ENCODE data around the gene HPCA. TPM values are rescaled to one million over a fixed set of nuclear protein-coding genes. Genes with fewer than 3 reads are reported as not detected.

The HPCA gene
- total and polyA plus RNA-seq, 2 of the 4 experiments (the other 2 are of a cell fraction), result 0.22 TPM; not detected in 1

DNA sequence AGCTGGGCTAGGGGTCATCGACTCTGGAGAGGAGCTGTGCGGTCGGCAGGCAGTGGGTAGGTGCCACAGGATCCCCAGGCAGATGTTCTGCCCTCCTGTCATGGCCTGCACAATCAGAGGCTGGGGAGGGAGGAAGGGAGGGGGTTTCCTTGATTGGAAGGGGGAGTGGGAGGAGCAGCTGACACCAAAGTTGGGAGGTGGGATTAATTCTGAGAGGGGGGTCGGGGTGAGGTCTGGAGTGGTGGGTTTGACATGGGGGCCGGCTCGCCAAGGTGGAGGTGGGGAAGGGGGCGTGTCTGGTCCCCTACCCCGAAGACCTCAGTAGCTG, 651 bp upstream of the HPCA start:
- Histone ChIP-seq H3K4ac (ENCODE audit: low read depth, low read length) (no peak overlapping the region), H3K14ac (replicated peaks; ENCODE audit: low read depth, low read length) (no peak overlapping the region), H2AFZ (replicated peaks; ENCODE audit: low read length, poor library complexity) (no peak overlapping the region), H3K9ac (ENCODE audit: low read depth, low read length) (no peak overlapping the region), H2BK5ac (ENCODE audit: low read depth, low read length, poor library complexity, severe bottlenecking) (no peak overlapping the region), H2BK20ac (ENCODE audit: low read depth, low read length) (no peak overlapping the region), H3K23ac (ENCODE audit: low read depth, low read length) (no peak overlapping the region), H3K4me1 (ENCODE audit: control insufficient read depth, insufficient read depth, low read length) (no peaks in the 10 kb centered on the region), H4K20me1 (ENCODE audit: insufficient read depth, low read length) (peaks cover 3% of the 10 kb centered on the region; the same call in 1 of the 2 replicates), H4K8ac (ENCODE audit: low read depth in 2 of 2, low read length in 2 of 2) (no peak overlapping the region), H2BK15ac (ENCODE audit: low read depth, low read length) (no peak overlapping the region), H3K4me3 (ENCODE audit: insufficient read depth, low read depth, low read length) (no peak overlapping the region), H3K4me2 (ENCODE audit: low read depth, low read length) (no peak overlapping the region), H2AK5ac (ENCODE audit: low read depth, low read length) (no peak overlapping the region), H4K5ac (ENCODE audit: low read depth, low read length) (no peak overlapping the region), H3K56ac (ENCODE audit: extremely low read depth, insufficient read depth, low read length) (no peak overlapping the region), H3K9me1 (ENCODE audit: insufficient read depth, low read length) (peaks cover 4% of the 10 kb centered on the region; the same call in 1 of the 2 replicates), H3K27ac (ENCODE audit: insufficient read depth, low read length) (no peak overlapping the region), H3K79me1 (ENCODE audit: low read depth in 1 of 2, low read length in 2 of 2) (no peaks in the 10 kb centered on the region), H3K18ac (ENCODE audit: low read depth, low read length) (no peak overlapping the region), H3K9me3 (ENCODE audit: control insufficient read depth, insufficient read depth, low read length) (no peaks in the 10 kb centered on the region), H2AK9ac (replicated peaks; ENCODE audit: low read depth, low read length, poor library complexity) (no peak overlapping the region), H2BK120ac (ENCODE audit: low read depth, low read length) (no peak overlapping the region), H3K27me3 (ENCODE audit: control insufficient read depth, insufficient read depth, low read length) (peaks cover 66% of the 10 kb centered on the region), H4K91ac (ENCODE audit: insufficient read depth, low read depth, low read length) (no peak overlapping the region), H3K36me3 (ENCODE audit: control insufficient read depth, insufficient read depth, low read length) (no peaks in the 10 kb centered on the region)
- DNase-seq, result no peak
- POLR2A ChIA-PET (ENCODE audit: unreplicated experiment), result no interaction called here
- BruUV-seq (replicated peaks), result no TSS peak
- ATAC-seq (ENCODE audit: low read depth), result no peak
- dilution Hi-C loops (cut with HindIII; ENCODE audit: low sequenced_read_pairs, unreplicated experiment) (no loop called here), intact Hi-C loops (cut with micrococcal nuclease) (loop anchor here (1.0 to 5.0 kb wide), 2 partner anchors 201 to 483 kb away; no protein-coding TSS in a partner anchor), in situ Hi-C loops (cut with MboI; ENCODE audit: low sequenced_read_pairs) (no loop called here)
- 0% methylated on average over 1 of the region's 8 CpGs; no CpG with 5 or more reads in 1 of the 2 experiments for WGBS, 2 experiments (ENCODE audit: extremely low coverage in 2 of 2, insufficient read length in 1 of 2)
- no peak for TF ChIP-seq MXI1 (IDR thresholded peaks at IDR 0.05; ENCODE audit: borderline replicate concordance, low read depth, low read length)
- TF ChIP-seq FOS (IDR thresholded peaks at IDR 0.05; ENCODE audit: low read depth, low read length), result no peak
- TF ChIP-seq RFX5 (IDR thresholded peaks at IDR 0.05; ENCODE audit: low read depth, low read length), result no peak
- CTCF ChIA-PET, result interaction anchor here (0.6 kb wide), 1 partner anchor 19 kb away, joined by 3 read pairs; no protein-coding TSS in a partner anchor

All from IMR-90 (cell line).